ENCODE measurements around the gene TMEM131.

- no peak for TF ChIP-seq CTCF (IDR thresholded peaks at IDR 0.05)
- no peak for TF ChIP-seq POLR2A (IDR thresholded peaks at IDR 0.05)
Measured at GRCh38 chr2:98016908-98017670, 21.3 kb upstream of the TMEM131 start.
